HFFc6 (cell line): ENCODE results near the gene ANXA8. TPM values are rescaled to one million over a fixed set of nuclear protein-coding genes. Genes with fewer than 3 reads are reported as not detected.

Experiments used
- DNase-seq: peaks from one replicate; pipeline ENCODE4 v3.0.0-alpha.2; 2018
- H3K27ac Mint-ChIP-seq: 2 replicates; pipeline ENCODE4 v1.8.0; 2020; ENCODE audit warnings: mild to moderate bottlenecking, mixed read lengths
- H3K27me3 Mint-ChIP-seq: 2 replicates; pipeline ENCODE4 v1.8.0; 2021; ENCODE audit warnings: mild to moderate bottlenecking, moderate library complexity, mixed read lengths; ENCODE audit not compliant: insufficient read depth
- H3K36me3 Mint-ChIP-seq: 2 replicates; pipeline ENCODE4 v1.8.0; 2021; ENCODE audit warnings: low read depth, mixed read lengths
- H3K4me1 Mint-ChIP-seq: 2 replicates; pipeline ENCODE4 v1.8.0; 2020; ENCODE audit warnings: low read depth, mixed read lengths
- H3K4me3 Mint-ChIP-seq: 2 replicates; pipeline ENCODE4 v1.8.0; 2020; ENCODE audit warnings: mild to moderate bottlenecking, moderate library complexity, mixed read lengths
- H3K9me3 Mint-ChIP-seq: 2 replicates; pipeline ENCODE4 v1.8.0; 2020; ENCODE audit warnings: mild to moderate bottlenecking, mixed read lengths
- total RNA-seq, 6 experiments: library from RNA; stranded (reverse); fragmentation: NEBNext Ultra II Directional; extraction: Animal tissue kit (Norgen Biotek cat#: 25700); gene quantifications; 2 replicates in 1 of 6; 3 replicates in 5 of 6; pipeline ENCODE4 v1.2.3, GENCODE V29; 2021
- TF ChIP-seq, protein P1 (sequence below): fragments of 200-600 bp; sonication (generic); IDR thresholded peaks from 2 replicates; pipeline ENCODE4 v1.5.0; 2021; ENCODE audit warnings: antibody characterized with exemption, mild to moderate bottlenecking

The ANXA8 gene
- total RNA-seq, 6 experiments from 2014 or later, result 0.45 to 1.1 (median 0.53) TPM; not detected in 1

DNA sequence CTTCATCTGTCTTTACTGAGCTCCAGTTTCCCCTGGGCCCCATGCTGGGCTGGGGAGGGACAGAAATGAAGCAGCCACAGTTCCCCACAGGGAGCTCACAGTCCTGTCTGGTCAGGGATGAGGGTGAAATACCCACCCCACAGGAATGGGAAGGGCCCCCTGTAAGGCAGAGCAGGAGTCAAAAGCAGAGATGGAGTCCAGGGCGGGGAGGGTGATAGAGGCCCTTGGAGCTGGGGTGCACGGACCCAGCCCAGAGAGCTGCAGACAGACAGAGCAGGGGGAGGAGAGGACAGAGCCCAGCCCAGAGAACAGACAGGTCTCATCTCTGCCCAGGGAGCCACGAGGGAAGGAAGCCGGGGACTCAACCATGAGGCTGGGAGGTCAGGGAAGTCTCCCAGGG lies 64.9 kb downstream of the ANXA8 start:
- Mint-ChIP-seq H3K27ac (no peak overlapping the region), H3K4me3 (no peak overlapping the region), H3K27me3 (peaks cover 10% of the 10 kb centered on the region), H3K4me1 (peaks cover 30% of the 10 kb centered on the region), H3K9me3 (no peaks in the 10 kb centered on the region), H3K36me3 (no peaks in the 10 kb centered on the region)
- no peak for DNase-seq
- TF ChIP-seq, protein P1, sequence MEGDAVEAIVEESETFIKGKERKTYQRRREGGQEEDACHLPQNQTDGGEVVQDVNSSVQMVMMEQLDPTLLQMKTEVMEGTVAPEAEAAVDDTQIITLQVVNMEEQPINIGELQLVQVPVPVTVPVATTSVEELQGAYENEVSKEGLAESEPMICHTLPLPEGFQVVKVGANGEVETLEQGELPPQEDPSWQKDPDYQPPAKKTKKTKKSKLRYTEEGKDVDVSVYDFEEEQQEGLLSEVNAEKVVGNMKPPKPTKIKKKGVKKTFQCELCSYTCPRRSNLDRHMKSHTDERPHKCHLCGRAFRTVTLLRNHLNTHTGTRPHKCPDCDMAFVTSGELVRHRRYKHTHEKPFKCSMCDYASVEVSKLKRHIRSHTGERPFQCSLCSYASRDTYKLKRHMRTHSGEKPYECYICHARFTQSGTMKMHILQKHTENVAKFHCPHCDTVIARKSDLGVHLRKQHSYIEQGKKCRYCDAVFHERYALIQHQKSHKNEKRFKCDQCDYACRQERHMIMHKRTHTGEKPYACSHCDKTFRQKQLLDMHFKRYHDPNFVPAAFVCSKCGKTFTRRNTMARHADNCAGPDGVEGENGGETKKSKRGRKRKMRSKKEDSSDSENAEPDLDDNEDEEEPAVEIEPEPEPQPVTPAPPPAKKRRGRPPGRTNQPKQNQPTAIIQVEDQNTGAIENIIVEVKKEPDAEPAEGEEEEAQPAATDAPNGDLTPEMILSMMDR, result no peak

DNA sequence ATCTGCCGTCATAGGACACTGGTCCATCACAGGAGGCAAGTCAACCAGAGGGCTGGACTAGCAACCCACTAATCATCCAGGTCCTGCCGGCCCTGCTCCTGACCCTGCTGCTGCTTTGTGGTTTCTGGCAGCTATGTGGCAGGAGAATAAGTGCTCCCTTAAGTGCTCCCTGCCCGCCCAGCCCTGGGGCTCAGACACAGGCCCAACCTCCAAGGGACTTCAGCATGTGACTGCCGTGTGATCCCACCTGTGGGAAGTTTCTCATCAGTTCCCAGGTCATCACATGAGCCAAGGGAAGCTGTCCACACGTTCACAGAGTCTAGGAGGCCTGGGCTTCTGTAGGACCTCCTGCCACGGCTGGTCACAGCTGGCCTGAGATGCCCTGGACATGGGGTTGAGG lies 65.6 kb downstream of the ANXA8 start:
- DNase-seq, result no peak
- Mint-ChIP-seq H3K4me3 (no peak overlapping the region), H3K4me1 (peaks cover 28% of the 10 kb centered on the region), H3K36me3 (no peaks in the 10 kb centered on the region), H3K27ac (no peak overlapping the region), H3K27me3 (peaks cover 10% of the 10 kb centered on the region), H3K9me3 (no peaks in the 10 kb centered on the region)
- TF ChIP-seq, protein P1, result no peak

Other genes starting within 250 kb of the ANXA8 start
- not detected for gene GDF10, start 183.9 kb downstream of the ANXA8 start, total RNA-seq
- gene GDF2, start 161.7 kb downstream of the ANXA8 start, total RNA-seq, result not detected
- not detected for gene RBP3, start 135.8 kb downstream of the ANXA8 start, total RNA-seq
- under 1 TPM in 3 of 6 experiments, not detected in 3; 0.05 to 0.07 (median 0.07) TPM for gene ZNF488, start 99.8 kb downstream of the ANXA8 start, total RNA-seq
- not detected for gene FAM25G, start 7.6 kb upstream of the ANXA8 start, total RNA-seq
- 1 to 10 TPM; 2.2 to 3.3 (median 3.0) TPM for gene AGAP9, start 39.5 kb upstream of the ANXA8 start, total RNA-seq